HG02798 (cell line): Measurements from ENCODE around the gene ZNF419.
"Not testable (repeated sequence)": the region's sequence is repeated elsewhere in the genome, so short reads cannot be mapped to it uniquely, and the experiment has no call there.

Experiments used
- ATAC-seq: cut with Tn5 transposase; IDR thresholded peaks from one replicate; pipeline ENCODE4 v1.9.1; 2021; ENCODE audit warnings: mild to moderate bottlenecking; ENCODE audit not compliant: unreplicated experiment, poor library complexity

ZNF419 gene

DNA sequence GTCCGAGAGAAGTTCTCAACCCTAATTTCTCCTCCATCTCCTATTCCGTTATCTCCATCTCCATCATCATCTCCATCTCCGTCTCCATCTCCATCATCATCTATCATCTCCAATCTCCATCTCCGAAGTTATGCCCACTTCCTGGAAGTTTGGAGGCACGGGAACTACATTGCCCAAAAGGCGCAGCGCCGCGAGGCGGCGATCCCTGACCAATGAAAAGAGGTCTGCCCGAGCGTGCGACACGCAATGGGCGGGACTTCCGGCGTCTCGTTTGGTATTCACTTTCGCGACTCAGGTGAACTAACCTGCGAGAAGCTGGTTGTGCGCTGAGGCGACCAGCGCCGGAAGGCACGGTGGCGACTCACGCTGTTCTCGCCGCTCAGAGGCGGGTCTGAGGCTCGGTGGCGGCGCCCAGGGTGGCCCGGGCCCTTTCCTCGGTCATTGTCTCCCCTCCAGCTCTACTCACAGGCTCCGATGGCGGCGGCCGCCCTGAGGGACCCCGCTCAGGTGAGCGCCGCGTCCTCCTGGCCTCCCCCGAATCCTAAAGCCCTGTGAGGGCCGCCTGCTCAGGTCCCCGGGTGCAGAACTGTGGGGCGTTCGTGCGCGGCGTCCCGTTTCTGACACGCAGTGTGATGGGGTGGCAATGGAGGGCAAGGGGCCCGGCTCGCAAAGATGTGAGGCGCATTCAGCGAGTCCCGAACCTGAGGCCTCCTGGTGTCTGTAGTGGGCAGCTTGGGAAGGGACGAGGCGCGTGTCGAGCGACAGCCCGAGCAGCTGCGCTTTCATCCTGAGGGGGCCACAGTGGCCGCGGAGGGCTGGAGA lies at the start of gene ZNF419:
Gene ZNF419, plus strand, starts transcription at position 274 of the 822 bp plus-strand sequence. Its CDS starts 201 bp downstream, at position 475.
- ATAC-seq, result peak; percentile 97

DNA sequence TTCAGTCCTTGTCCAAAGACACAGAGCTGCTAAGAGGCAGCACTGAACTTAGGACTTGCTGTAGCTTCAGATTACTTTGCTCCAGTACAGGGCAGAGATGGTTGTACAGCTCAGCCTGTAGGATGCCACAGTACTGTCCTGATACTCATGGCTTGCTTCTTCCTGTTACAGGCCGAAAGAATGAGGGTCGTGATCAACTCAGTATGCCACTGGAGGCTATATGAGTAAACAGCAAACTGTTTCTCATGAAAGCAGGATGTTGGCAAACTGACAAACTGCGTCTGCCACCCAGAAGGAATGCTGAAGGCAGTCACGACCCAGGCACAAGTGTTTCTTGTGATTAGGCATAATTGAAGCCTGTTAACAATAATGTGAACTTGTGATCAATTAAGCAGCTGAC lies 49.6 kb upstream of the ZNF419 start:
- ATAC-seq, result no peak

DNA sequence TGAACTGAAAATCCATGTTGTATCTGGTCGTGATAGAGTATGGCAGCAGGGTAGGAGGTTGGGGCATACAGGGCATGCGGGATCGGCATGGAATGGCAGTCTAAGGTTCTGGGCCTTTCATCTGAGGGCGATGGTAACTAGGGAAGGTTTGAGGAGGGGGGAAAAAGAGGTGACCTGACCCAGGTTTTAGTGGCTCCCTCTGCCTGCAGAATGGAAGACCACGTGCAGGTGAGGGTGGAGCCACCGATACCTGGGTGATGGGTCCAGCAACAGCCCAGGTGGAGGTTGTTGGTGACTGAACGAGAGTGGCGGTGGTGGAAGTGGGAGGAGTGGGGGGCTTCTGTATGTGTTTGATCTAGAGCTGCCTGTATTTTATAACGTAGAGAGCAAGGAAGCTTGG lies 48.6 kb upstream of the ZNF419 start:
- ATAC-seq, result no peak

DNA sequence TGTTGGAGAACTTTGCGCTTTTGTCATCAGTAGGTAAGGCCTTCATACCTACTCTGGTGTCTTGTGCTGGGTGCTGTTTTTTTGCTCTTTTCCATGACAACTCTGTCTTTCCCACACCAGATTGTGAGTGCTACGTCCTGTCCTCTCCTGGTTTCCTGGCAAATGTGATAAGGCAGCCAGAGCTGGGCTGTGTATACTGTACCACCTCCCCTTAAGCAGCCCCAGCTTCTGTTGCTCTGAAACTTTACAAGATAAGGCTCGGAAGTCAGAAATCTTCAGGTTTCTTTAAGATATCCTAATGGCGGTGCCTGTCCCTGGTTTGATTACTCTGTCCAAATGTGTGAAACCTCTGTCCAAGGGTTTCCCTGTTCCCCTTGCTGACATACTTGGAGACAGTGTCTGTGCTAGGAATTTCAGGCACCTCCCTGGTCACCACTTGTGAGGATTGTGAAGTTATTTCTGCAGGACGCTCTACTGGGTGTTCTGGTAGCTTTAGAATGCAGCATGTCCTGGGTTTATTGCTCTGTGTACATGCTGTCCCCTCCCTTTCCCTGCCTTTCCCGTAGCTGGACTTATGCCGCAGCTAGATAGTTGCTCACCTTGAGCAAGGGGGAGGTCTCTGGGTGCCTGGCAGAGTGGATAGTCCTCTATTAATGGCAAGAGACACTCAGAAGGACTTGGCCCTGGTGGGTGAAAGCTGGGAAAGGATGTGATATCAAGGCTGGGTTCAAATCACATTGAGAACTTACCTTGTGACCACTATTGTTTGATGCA lies 45.4 kb upstream of the ZNF419 start:
- no peak for ATAC-seq

DNA sequence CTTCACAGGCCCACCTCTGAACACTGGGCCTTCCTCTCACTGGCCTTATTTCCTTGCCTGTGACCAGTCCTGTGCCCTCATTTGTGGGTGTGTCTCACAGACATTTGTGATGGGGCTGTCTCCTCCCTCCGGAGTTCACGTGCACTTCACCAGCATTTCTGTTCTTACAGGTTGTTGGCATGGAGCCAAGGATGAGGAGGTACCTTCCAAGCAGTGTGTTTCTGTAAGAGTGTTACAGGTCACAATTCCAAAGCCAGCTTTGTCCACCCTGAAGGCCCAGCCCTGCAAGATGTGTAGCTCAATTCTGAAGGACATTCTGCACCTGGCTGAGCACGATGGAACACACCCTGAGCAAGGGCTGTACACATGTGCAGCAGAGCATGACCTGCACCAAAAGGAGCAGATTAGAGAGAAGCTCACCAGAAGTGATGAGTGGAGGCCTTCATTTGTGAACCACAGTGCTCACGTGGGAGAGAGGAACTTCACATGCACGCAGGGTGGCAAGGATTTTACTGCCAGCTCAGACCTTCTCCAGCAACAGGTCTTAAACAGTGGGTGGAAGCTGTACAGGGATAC lies 44.3 kb upstream of the ZNF419 start:
- ATAC-seq, result no peak

DNA sequence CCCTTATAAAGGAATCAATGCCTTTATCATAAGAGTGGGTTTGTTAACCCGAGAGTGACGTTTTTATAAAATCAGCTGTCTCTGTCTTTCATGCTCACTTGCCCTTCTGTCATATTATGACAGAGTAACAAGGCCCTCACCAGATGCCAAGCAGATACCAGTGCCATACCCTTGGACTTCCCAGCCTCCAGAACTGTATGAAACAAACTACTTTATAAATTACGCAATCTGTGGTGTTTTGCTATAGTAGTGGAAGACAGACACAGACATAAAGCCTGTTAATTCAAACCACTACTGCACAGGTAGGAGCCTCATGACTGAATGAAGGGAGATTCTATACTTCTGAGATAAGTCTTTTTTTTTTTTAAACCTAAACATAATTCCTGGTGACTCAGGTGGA lies 35.2 kb upstream of the ZNF419 start:
- no peak for ATAC-seq

DNA sequence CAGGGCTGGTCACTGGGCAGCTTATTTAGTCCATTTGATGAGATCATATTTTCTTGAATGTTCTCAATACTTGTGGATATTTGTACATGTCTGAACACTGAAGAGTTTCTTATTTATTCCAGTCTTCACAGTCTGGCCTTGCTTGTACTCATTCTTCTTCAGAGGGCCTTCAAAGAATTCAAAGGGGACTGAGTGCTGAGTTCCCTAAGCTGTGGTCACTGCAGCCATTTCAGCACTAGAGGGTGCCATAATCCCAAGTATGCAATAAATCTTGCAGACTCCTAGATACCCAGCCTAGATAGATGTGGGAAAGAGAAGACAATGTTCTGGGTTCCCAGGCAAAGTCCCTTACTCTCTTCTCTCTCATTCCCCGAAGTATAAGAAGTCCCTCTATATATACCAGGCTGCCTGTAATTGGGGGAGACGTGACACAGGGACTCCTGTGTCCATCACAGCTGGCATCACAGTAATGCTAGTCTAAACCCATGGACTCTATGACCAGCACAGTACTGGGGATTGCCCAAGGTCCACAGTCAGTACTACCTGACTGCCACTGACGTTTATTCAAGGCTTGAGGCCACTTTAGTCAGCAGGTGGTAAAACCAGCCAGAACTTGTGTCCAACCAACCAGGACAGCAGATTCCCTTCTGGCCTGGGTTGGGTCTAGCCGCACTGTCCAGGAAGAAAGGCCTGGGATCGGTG lies 21.7 kb upstream of the ZNF419 start:
- ATAC-seq, result no peak

DNA sequence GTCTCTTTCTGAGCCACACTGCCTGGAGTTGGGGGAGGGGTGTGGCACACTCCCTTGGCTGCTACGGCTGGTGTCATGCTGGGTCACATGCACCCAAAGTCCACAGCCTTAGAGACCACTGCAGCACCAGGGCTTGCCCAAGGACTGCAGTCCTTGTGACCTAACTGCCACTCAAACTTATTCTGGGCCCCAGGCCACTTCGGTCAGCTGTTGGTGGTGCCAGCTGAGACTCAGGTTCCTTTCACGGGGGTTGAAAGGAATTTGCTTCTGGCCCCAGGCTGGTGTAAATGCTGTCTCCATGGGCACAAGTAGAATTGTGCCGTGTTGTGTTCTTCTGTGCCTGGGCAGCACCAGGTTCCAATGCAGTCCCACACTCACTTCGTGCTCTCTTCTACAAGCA lies 21.1 kb upstream of the ZNF419 start:
- no peak for ATAC-seq

DNA sequence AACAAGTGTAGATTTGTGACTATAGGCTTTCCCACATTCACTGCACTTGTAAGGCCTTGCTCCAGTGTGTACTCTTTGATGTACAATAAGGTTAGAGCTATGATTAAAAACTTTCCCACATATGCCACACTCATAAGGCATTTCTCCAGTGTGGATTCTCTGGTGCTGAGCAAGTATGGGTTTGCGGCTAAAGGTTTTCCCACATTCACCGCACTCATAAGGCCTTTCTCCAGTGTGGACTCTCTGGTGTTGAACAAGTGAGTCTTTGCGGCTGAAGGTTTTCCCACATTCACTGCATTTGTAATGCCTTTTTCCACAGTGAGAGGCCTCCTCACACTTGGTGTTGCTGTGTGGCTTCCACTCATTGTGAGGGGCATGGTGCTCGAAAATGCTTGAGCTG lies 13.9 kb upstream of the ZNF419 start:
- ATAC-seq, result no peak

DNA sequence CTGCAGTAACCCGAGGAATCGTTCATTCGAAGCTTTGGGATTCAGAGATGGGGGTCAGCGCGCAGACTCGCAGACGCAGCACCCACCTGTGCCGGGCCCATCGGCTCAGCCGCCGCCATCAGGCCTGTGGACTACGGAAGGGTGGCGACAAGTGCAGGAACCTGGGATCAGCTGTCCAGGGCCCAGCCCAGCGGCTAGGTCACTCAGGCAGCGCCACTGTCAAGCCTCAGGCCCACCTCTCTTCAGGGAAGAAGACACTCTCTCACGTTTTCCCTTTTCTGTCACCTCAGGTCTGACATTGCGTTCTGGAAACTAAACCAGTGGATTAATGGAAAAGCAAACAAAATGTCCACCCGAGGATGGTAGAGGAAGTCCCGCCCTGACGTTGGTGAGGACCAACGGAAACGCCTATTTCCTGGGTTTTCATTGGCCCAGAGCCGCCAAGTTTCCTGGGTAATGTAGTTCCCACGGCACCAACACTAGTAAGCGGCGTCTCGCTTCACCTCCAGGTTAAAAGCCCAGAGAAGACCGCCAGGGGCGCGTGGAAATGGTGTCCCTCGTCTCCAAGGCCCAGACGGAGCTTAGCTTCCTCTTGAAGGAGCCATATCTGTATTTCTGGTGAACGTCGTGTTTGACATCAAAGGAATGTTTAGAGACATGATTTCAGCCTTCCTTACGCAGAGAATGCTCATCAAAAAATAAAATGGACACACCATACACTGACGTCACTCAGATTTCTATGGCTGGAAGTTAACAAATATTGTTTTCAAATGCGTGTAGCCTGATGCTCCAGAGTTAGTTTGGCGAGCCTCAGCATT lies 10.2 kb upstream of the ZNF419 start, which contains the start of gene ZNF772:
Gene ZNF772, minus strand, starts transcription at position 376 of the 818 bp plus-strand sequence. Its CDS starts 257 bp downstream, at position 119.
- peak; percentile 93 for ATAC-seq

DNA sequence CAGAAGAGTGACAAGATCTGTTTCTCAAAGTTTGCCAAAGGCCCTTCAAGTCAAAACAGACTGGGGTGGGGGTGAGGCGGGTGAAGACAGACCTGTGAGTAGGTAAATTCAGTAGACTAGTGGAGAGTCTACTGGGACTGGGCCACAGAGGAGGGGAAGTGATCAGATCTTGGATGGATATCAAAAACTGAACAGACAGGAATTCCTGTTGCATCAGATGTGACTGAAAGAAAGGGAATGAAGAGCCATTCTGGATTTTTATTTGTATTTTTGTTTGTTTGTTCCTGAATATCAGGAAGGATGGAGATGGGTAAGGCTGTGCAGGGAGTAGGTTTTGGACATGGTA lies 722 bp downstream of the ZNF419 start:
- ATAC-seq, result not testable (repeated sequence)

DNA sequence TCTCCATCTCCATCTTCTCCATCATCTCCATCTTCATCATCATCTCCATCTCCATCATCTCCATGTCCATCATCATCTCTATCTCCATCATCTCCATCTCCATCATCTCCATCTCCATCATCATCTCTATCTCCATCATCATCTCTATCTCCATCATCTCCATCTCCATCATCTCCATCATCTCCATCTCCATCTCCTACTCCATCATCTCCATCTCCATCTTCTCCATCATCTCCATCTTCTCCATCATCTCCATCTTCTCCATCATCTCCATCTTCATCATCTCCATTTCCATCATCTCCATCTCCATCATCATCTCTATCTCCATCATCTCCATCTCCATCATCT lies 11.8 kb downstream of the ZNF419 start:
- ATAC-seq, result not testable (repeated sequence)

DNA sequence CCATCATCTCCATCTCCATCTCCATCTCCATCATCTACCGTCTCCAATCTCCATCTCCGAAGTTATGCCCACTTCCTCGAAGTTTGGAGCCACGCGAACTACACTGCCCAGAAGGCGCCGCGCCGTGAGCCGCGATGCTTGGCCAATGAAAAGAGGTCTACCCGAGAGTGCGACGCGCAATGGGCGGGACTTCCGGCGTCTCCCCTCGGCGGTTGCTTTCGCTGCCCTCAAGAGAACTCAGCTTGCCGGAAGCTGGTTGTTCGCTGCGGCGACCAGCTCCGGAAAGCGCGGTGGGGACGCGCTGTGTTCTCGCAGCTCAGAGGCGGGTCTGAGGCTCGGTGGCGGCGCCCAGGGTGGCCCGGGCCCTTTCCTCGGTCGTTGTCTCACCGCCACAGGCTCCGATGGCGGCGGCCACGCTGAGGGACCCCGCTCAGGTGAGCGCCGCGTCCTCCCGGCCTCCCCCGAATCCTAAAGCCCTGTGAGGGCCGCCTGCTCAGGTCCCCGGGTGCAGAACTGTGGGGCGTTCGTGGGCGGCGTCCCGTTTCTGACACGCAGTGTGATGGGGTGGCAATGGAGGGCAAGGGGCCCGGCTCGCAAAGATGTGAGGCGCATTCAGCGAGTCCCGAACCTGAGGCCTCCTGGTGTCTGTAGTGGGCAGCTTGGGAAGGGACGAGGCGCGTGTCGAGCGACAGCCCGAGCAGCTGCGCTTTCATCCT lies 12.3 kb downstream of the ZNF419 start, which contains the start of gene ZNF773:
Gene ZNF773, plus strand, starts transcription at position 259 of the 716 bp plus-strand sequence. Its CDS starts 143 bp downstream, at position 402.
- peak; percentile 99 for ATAC-seq

DNA sequence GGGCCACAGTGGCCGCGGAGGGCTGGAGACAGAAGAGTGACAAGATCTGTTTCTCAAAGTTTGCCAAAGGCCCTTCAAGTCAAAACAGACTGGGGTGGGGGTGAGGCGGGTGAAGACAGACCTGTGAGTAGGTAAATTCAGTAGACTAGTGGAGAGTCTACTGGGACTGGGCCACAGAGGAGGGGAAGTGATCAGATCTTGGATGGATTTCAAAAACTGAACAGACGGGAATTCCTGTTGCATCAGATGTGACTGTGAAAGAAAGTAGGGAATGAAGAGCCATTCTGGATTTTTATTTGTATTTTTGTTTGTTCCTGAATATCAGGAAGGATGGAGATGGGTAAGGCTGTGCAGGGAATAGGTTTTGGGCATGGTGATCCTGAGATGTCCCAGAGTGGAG lies 12.8 kb downstream of the ZNF419 start:
- ATAC-seq, result not testable (repeated sequence)

DNA sequence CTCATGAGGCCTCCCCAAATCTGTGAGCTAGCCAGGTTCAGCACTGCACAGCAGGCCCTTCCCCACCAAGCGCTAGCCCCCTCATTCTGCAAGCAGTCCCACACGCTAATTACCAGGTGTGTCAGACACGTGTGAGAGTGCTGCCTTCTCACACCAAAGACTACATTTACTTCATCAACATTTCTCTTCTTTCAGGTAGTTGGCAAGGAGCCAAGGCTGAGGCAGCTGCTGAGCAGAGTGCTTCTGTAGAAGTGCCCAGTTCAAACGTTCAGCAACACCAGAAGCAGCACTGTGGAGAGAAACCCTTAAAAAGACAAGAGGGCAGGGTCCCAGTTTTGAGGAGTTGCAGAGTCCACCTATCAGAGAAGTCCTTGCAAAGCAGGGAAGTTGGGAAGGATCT lies 18.6 kb downstream of the ZNF419 start:
- ATAC-seq, result no peak

DNA sequence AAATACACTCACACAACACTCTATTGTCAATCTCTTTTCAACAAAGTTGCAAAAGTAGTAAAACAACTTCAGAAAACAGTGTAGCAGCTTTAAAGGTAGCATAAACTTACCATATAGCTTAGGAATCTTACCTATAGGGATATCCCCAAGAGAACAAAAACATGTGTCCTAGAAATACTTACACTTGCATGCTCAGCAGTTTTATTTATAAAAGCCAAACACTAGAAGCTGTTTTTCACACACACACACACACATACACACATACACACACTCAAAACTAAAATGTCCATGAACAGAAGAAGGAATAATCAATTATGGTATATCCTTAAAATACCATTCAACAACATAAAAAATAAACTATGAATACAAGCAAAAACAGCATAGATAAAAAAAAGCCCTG lies 23.9 kb downstream of the ZNF419 start:
- no peak for ATAC-seq

DNA sequence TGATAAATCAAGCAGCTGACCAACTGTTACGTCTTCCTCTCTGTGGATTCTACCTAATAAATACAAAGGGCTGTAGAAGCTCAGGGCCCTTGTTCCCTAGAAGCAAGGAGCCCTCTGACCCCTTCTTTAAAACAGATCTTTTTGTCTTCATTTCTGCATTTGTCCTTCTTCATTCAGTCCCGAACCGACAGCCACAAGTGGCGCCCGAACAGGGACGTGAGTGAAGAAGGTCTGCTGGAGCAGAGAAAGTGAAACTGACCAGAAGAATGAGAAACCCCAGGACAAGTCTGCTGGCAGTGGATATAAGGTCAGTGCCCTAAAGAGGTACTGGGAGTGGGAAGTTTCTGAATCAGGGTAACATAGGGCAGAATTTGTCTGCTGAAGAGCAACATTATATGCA lies 25.3 kb downstream of the ZNF419 start:
- ATAC-seq, result no peak

DNA sequence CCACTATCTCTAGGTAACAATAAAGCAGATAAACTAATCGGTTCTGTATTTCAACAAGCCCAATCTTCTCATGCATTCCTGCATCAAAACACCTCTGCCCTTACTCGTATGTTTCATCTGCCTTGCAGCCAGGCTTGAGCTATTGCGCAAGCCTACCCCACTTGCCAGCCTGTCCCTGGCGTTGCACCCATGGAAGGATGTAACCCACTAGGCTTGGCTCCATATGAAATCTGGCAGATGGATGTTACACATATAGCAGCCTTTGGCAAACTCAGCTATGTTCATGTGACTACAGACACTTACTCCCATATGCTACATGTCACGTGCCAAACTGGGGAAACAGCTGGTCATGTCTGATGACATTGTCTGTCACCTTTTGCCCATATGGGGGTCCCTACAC lies 27.7 kb downstream of the ZNF419 start:
- ATAC-seq, result no peak

DNA sequence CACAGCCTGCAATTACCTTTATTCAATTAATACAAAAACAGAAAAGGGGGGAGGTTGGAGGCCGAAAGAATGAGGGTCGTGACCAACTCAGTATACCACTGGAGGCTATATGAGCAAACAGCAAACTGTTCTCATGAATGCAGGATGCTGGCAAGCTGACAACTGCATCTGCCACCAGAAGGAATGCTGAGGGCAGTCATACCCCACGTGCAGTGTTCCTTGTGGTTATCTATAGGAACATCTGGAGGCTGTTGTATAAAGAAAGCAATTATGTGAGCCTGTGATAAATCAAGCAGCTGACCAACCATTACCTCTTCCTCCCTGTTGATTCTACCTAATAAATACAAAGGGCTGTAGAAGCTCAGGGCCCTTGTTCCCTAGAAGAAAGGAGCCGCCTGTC lies 30.5 kb downstream of the ZNF419 start:
- ATAC-seq, result not testable (repeated sequence)
